Hepatocyte (in vitro differentiated cells): ENCODE results near the gene FAM181A. TPM values are rescaled to one million over a fixed set of nuclear protein-coding genes. Genes with fewer than 3 reads are reported as not detected.

Experiments
- DNase-seq: peaks from one replicate; pipeline ENCODE4 v3.0.0-alpha.2; 2016; ENCODE audit warnings: low spot score
- H2AFZ ChIP-seq: fragments of 200-600 bp; sonication (generic); 2 replicates; pipeline ENCODE4 v1.6.0; 2016; ENCODE audit warnings: antibody characterized with exemption, mild to moderate bottlenecking
- H3K27ac ChIP-seq: fragments of 200-600 bp; sonication (generic); 2 replicates; pipeline ENCODE4 v1.5.1; 2016; ENCODE audit warnings: mild to moderate bottlenecking
- H3K27me3 ChIP-seq: fragments of 200-600 bp; sonication (generic); 2 replicates; pipeline ENCODE4 v1.6.1; 2016
- H3K36me3 ChIP-seq: fragments of 200-600 bp; sonication (generic); replicated peaks from 2 replicates; pipeline ENCODE4 v1.5.1; 2016; ENCODE audit warnings: low read depth; ENCODE audit not compliant: insufficient read depth
- H3K4me1 ChIP-seq: fragments of 200-600 bp; sonication (generic); 2 replicates; pipeline ENCODE4 v1.5.1; 2016; ENCODE audit warnings: mild to moderate bottlenecking, moderate library complexity; ENCODE audit not compliant: insufficient read depth
- H3K4me2 ChIP-seq: fragments of 200-600 bp; sonication (generic); 2 replicates; pipeline ENCODE4 v1.6.0; 2016
- H3K4me3 ChIP-seq: fragments of 200-600 bp; sonication (generic); 2 replicates; pipeline ENCODE4 v1.5.1; 2016; ENCODE audit warnings: mild to moderate bottlenecking
- H3K79me2 ChIP-seq: fragments of 200-600 bp; sonication (generic); 2 replicates; pipeline ENCODE4 v1.6.0; 2017; ENCODE audit warnings: mild to moderate bottlenecking
- H3K9me2 ChIP-seq: fragments of 200-600 bp; sonication (generic); replicated peaks from 2 replicates; pipeline ENCODE4 v1.6.0; 2017; ENCODE audit warnings: mild to moderate bottlenecking; ENCODE audit not compliant: insufficient read depth
- H3K9me3 ChIP-seq: fragments of 200-600 bp; sonication (generic); 2 replicates; pipeline ENCODE4 v1.5.1; 2016; ENCODE audit warnings: low read depth, mild to moderate bottlenecking
- H4K20me1 ChIP-seq: fragments of 200-600 bp; sonication (generic); 2 replicates; pipeline ENCODE4 v1.6.0; 2016; ENCODE audit warnings: mild to moderate bottlenecking; ENCODE audit not compliant: insufficient read depth, poor library complexity, severe bottlenecking
- CTCF ChIP-seq: fragments of 200-600 bp; sonication (generic); IDR thresholded peaks from 2 replicates; pipeline ENCODE4 v1.5.1; 2016; ENCODE audit warnings: antibody characterized with exemption, mild to moderate bottlenecking; ENCODE audit not compliant: poor library complexity
- EZH2 ChIP-seq: fragments of 200-600 bp; sonication (generic); IDR thresholded peaks from 2 replicates; pipeline ENCODE4 v1.6.1; 2016; ENCODE audit warnings: antibody characterized with exemption, mild to moderate bottlenecking, borderline replicate concordance
- EZH2phosphoT487 ChIP-seq: fragments of 200-600 bp; sonication (generic); IDR thresholded peaks from one replicate; pipeline ENCODE4 v1.6.1; 2018; ENCODE audit warnings: antibody characterized with exemption, mild to moderate bottlenecking, low read depth, moderate library complexity; ENCODE audit not compliant: unreplicated experiment, severe bottlenecking
- WGBS: methylation state at CpG from one replicate; pipeline ENCODE4 v1.1.6; 2016; ENCODE audit warnings: low lambda C conversion rate; ENCODE audit errors: missing lambda C conversion rate; 5-methylcytosine and 5-hydroxymethylcytosine counted together
- polyA plus RNA-seq: library from polyadenylated mRNA; unstranded; fragments of >200 nt; fragmentation: Nextera tagmentation; extraction: Ambion mirVana; gene quantifications from 2 replicates; pipeline ENCODE4 v1.2.1, GENCODE V29; 2016
- total RNA-seq: library from RNA; depleted of rRNA; stranded (reverse); fragments of >200 nt; gene quantifications from 2 replicates; pipeline ENCODE4 v1.2.3, GENCODE V29; 2014

The FAM181A gene
- total and polyA plus RNA-seq, 2 experiments from 2014 or later: not detected

GRCh38 chr14:93953263-93953662, 26.1 kb downstream of the FAM181A start:
- Histone ChIP-seq H3K27ac (no peak overlapping the region), H3K36me3 (no peaks in the 10 kb centered on the region), H3K27me3 (no peaks in the 10 kb centered on the region), H3K4me3 (no peak overlapping the region), H3K4me1 (no peaks in the 10 kb centered on the region), H3K9me2 (no peaks in the 10 kb centered on the region), H2AFZ (no peak overlapping the region), H4K20me1 (no peaks in the 10 kb centered on the region), H3K9me3 (no peaks in the 10 kb centered on the region), H3K79me2 (no peaks in the 10 kb centered on the region), H3K4me2 (no peak overlapping the region)
- no peak for DNase-seq
- 81% methylated on average over 14 of the region's 14 CpGs for WGBS
- TF ChIP-seq CTCF (no peak), EZH2 (no peak), EZH2phosphoT487 (no peak)

GRCh38 chr14:93953739-93954515, 26.8 kb downstream of the FAM181A start:
- Histone ChIP-seq H3K4me1 (peaks cover 6% of the 10 kb centered on the region), H3K79me2 (no peaks in the 10 kb centered on the region), H3K27ac (no peak overlapping the region), H3K4me3 (no peak overlapping the region), H3K27me3 (no peaks in the 10 kb centered on the region), H3K36me3 (no peaks in the 10 kb centered on the region), H3K9me2 (no peaks in the 10 kb centered on the region), H4K20me1 (no peaks in the 10 kb centered on the region), H3K9me3 (no peaks in the 10 kb centered on the region), H2AFZ (no peak overlapping the region), H3K4me2 (no peak overlapping the region)
- TF ChIP-seq EZH2: no peak
- no peak for TF ChIP-seq EZH2phosphoT487
- no peak for TF ChIP-seq CTCF
- DNase-seq: no peak
- WGBS: 86% methylated on average over 18 of the region's 18 CpGs

- no peak for DNase-seq
- Histone ChIP-seq H3K4me2 (no peak overlapping the region), H3K27me3 (no peaks in the 10 kb centered on the region), H4K20me1 (no peaks in the 10 kb centered on the region), H2AFZ (no peak overlapping the region), H3K79me2 (no peaks in the 10 kb centered on the region), H3K4me1 (peaks cover 9% of the 10 kb centered on the region), H3K9me3 (no peaks in the 10 kb centered on the region), H3K9me2 (no peaks in the 10 kb centered on the region), H3K36me3 (no peaks in the 10 kb centered on the region), H3K4me3 (no peak overlapping the region), H3K27ac (no peak overlapping the region)
- TF ChIP-seq CTCF (no peak), EZH2phosphoT487 (no peak), EZH2 (no peak)
- WGBS: 96% methylated on average over 4 of the region's 4 CpGs
Measured at GRCh38 chr14:93954516-93954830, 27.3 kb downstream of the FAM181A start.
